ENCODE results near the gene ANKRD13B. TPM values are rescaled to one million over a fixed set of nuclear protein-coding genes. Genes with fewer than 3 reads are reported as not detected.

ANKRD13B gene
- total and polyA plus RNA-seq, 2 of the 13 experiments (the other 11 are each of a cell fraction or from before 2014, with no cell fraction given): 1.7 to 1.8 TPM

DNA sequence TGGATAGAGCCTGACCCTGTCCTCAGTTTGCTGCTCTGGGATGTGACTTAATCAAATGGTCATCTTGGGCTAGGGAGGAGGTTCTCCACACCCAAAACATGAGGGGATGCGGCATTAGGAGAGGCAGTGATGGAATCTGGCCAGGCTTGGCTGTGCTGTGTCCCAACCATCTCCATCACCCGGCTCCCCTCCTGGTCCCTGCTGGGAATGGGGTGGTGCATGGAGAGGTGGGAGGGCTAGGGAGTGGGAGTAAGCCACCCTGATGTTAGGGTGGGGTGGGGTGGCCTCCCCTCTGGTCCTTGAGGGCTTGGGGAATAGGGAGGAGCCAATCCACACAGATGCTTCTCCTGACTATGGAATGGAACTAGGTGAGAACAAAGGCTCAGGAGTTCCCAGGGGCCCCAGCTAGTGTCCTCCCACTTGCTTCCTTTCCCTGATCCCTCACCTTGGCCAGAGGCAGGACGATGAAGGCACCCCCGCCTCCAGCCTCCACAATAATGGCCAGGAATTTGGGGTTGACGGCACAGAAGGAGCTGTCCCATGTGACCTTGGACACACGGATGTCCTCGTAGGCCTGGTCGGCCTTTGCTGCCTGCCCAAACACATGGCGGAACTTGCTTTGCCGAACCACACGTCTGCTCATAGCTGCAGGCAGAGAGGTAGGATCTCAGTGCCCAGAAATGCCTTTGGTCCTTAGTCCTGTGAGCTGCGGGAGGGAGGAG is 28.0 kb downstream of the ANKRD13B start:
- POLR2A ChIA-PET: no interaction called here
- DNase-seq (ENCODE audit: low spot score) (no peak), ATAC-seq (no peak), FAIRE-seq (no peak)
- no peak overlapping the region for H3K4me2 ChIP-seq (ENCODE audit: low read depth, low read length)
- peaks cover 4 to 57% of the 10 kb centered on the region in 2 experiments for H3K27me3 ChIP-seq (ENCODE audit: control insufficient read depth in 1 of 2, insufficient read depth in 2 of 2, low read length in 2 of 2)
- no peak overlapping the region for H3K27ac ChIP-seq (ENCODE audit: extremely low read length, insufficient read depth, low read length)
- H2AFZ ChIP-seq (ENCODE audit: low read length): no peak overlapping the region
- CTCF ChIA-PET (ENCODE audit: low intra/inter-chr PET ratio, low total read pairs): no interaction called here
- no peaks in the 10 kb centered on the region for H4K20me1 ChIP-seq (ENCODE audit: insufficient read depth, low read length)
- no peak overlapping the region for H3K9ac ChIP-seq (ENCODE audit: insufficient read depth, low read depth, low read length)
- TF ChIP-seq CCAR2 (optimal IDR thresholded peaks at IDR 0.05; ENCODE audit: low read depth, low read length) (no peak), TCF12 (IDR thresholded peaks at IDR 0.05) (no peak), TCF12 (CRISPR knock-in tag; IDR thresholded peaks at IDR 0.05) (no peak)
- TF ChIP-seq, protein P1, sequence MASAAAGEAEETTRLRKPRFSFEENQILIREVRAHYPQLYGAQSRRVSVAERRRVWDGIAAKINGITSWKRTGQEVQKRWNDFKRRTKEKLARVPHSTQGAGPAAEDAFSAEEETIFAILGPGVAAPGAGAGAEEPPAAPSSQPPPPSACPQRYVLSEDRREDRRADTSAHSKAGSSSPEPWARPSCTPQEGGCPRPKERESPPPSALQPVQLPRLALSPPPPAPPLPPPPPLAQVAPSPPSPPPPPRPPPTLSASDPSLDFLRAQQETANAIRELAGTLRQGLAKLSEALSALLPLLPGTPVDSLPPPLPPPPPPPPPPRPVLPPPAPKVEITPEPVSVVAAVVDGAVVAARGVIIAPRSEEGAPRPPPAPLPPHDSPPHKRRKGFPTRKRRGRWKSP (CRISPR knock-in tag; IDR thresholded peaks at IDR 0.05): no peak
- TF ChIP-seq, protein P2, sequence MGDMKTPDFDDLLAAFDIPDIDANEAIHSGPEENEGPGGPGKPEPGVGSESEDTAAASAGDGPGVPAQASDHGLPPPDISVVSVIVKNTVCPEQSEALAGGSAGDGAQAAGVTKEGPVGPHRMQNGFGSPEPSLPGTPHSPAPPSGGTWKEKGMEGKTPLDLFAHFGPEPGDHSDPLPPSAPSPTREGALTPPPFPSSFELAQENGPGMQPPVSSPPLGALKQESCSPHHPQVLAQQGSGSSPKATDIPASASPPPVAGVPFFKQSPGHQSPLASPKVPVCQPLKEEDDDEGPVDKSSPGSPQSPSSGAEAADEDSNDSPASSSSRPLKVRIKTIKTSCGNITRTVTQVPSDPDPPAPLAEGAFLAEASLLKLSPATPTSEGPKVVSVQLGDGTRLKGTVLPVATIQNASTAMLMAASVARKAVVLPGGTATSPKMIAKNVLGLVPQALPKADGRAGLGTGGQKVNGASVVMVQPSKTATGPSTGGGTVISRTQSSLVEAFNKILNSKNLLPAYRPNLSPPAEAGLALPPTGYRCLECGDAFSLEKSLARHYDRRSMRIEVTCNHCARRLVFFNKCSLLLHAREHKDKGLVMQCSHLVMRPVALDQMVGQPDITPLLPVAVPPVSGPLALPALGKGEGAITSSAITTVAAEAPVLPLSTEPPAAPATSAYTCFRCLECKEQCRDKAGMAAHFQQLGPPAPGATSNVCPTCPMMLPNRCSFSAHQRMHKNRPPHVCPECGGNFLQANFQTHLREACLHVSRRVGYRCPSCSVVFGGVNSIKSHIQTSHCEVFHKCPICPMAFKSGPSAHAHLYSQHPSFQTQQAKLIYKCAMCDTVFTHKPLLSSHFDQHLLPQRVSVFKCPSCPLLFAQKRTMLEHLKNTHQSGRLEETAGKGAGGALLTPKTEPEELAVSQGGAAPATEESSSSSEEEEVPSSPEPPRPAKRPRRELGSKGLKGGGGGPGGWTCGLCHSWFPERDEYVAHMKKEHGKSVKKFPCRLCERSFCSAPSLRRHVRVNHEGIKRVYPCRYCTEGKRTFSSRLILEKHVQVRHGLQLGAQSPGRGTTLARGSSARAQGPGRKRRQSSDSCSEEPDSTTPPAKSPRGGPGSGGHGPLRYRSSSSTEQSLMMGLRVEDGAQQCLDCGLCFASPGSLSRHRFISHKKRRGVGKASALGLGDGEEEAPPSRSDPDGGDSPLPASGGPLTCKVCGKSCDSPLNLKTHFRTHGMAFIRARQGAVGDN (CRISPR knock-in tag; IDR thresholded peaks at IDR 0.05): peak; percentile 48
- H3K4me1 ChIP-seq (ENCODE audit: insufficient read depth, low read length): peaks cover 62% of the 10 kb centered on the region
- intact Hi-C loops (cut with micrococcal nuclease; ENCODE audit: unreplicated experiment): loop anchor here (5.0 kb wide), 1 partner anchor 141 kb away; no protein-coding TSS in a partner anchor
- in situ Hi-C loops (cut with HindIII; ENCODE audit: extremely low pct_ligation_motif_present, low pct_unique_long_range_greater_than_20kb): loop anchor here (10.0 kb wide), 1 partner anchor 154 kb away; no protein-coding TSS in a partner anchor
- no peaks in the 10 kb centered on the region for H3K9me3 ChIP-seq (ENCODE audit: low read length)
- BruUV-seq (replicated peaks): no TSS peak
- no peaks in the 10 kb centered on the region for H3K36me3 ChIP-seq (replicated peaks in 1 of 2; ENCODE audit: control insufficient read depth in 1 of 2, insufficient read depth in 2 of 2, low read length in 2 of 2)
- no peak overlapping the region for H3K4me3 ChIP-seq (replicated peaks in 1 of 3; ENCODE audit: insufficient read depth in 1 of 3, low read depth in 2 of 3, low read length in 3 of 3)
- WGBS (ENCODE audit: low lambda C conversion rate): 41% methylated on average over 11 of the region's 12 CpGs
- no peaks in the 10 kb centered on the region for H3K79me2 ChIP-seq (ENCODE audit: insufficient read depth, low read length)

Measured in HepG2 (cell line).